Measurements from ENCODE around the gene ABHD8.

ABHD8 gene

GRCh38 chr19:17307876-17308377 is 4.7 kb upstream of the ABHD8 start:
- no peak overlapping the region for H3K4me3 ChIP-seq (ENCODE audit: low read length)
- H3K79me2 ChIP-seq (ENCODE audit: low read length) = peaks cover 56% of the 10 kb centered on the region
- H3K9me3 ChIP-seq (replicated peaks; ENCODE audit: insufficient read depth, low read length) = no peaks in the 10 kb centered on the region
- H3K4me1 ChIP-seq (ENCODE audit: low read length) = peaks cover 18% of the 10 kb centered on the region
- no peaks in the 10 kb centered on the region for H3K36me3 ChIP-seq (replicated peaks; ENCODE audit: insufficient read depth, low read length)
- H3K4me2 ChIP-seq (ENCODE audit: low read depth, low read length) = no peak overlapping the region
- H3K27me3 ChIP-seq (replicated peaks; ENCODE audit: insufficient read depth, low read length) = no peaks in the 10 kb centered on the region
- H3K9ac ChIP-seq (ENCODE audit: low read length) = no peak overlapping the region
- H3K27ac ChIP-seq (ENCODE audit: low read length) = no peak overlapping the region
- H3F3A ChIP-seq (ENCODE audit: insufficient read depth, low read length) = peaks cover 24% of the 10 kb centered on the region
- no peaks in the 10 kb centered on the region for H3K9me2 ChIP-seq (replicated peaks; ENCODE audit: insufficient read depth, low read length)
- no peak overlapping the region for H2AFZ ChIP-seq (ENCODE audit: low read length)
- TF ChIP-seq EZH2 (optimal IDR thresholded peaks at IDR 0.05; ENCODE audit: low read depth, low read length) (no peak), EZH2phosphoT487 (IDR thresholded peaks at IDR 0.05; ENCODE audit: low read length) (no peak), CTCF (IDR thresholded peaks at IDR 0.05; ENCODE audit: low read length) (no peak)
- no peaks in the 10 kb centered on the region for H4K20me1 ChIP-seq (ENCODE audit: insufficient read depth, low read length)
- DNase-seq = no peak

GRCh38 chr19:17306285-17306714 is 3.1 kb upstream of the ABHD8 start:
- no peak for DNase-seq
- no peaks in the 10 kb centered on the region for H3K36me3 ChIP-seq (replicated peaks; ENCODE audit: insufficient read depth, low read length)
- H3K4me3 ChIP-seq (ENCODE audit: low read length) = peak overlapping the region; percentile 85
- H3K27me3 ChIP-seq (replicated peaks; ENCODE audit: insufficient read depth, low read length) = no peaks in the 10 kb centered on the region
- H4K20me1 ChIP-seq (ENCODE audit: insufficient read depth, low read length) = no peaks in the 10 kb centered on the region
- no peaks in the 10 kb centered on the region for H3K9me2 ChIP-seq (replicated peaks; ENCODE audit: insufficient read depth, low read length)
- peaks cover 23% of the 10 kb centered on the region for H3K4me1 ChIP-seq (ENCODE audit: low read length)
- H3K4me2 ChIP-seq (ENCODE audit: low read depth, low read length) = peak overlapping the region; percentile 97
- H3K9ac ChIP-seq (ENCODE audit: low read length) = peak overlapping the region; percentile 85
- peak overlapping the region; percentile 85 for H2AFZ ChIP-seq (ENCODE audit: low read length)
- H3K27ac ChIP-seq (ENCODE audit: low read length) = peak overlapping the region; percentile 92
- H3K79me2 ChIP-seq (ENCODE audit: low read length) = peaks cover 39% of the 10 kb centered on the region
- no peak for TF ChIP-seq EZH2phosphoT487 (IDR thresholded peaks at IDR 0.05; ENCODE audit: low read length)
- no peak for TF ChIP-seq CTCF (IDR thresholded peaks at IDR 0.05; ENCODE audit: low read length)
- TF ChIP-seq EZH2 (optimal IDR thresholded peaks at IDR 0.05; ENCODE audit: low read depth, low read length) = no peak
- peaks cover 24% of the 10 kb centered on the region for H3F3A ChIP-seq (ENCODE audit: insufficient read depth, low read length)
- H3K9me3 ChIP-seq (replicated peaks; ENCODE audit: insufficient read depth, low read length) = no peaks in the 10 kb centered on the region

GRCh38 chr19:17305517-17306284 is 2.5 kb upstream of the ABHD8 start, which contains the start of gene MRPL34:
Gene MRPL34 (plus strand): TSS chr19:17305872. CDS start chr19:17305893, 21 bp downstream.
- Histone ChIP-seq H3K27ac (ENCODE audit: low read length) (peak within 1 kb of the TSS; percentile 92), H3K27me3 (replicated peaks; ENCODE audit: insufficient read depth, low read length) (no peaks in the 10 kb centered on the region), H3K4me1 (ENCODE audit: low read length) (peaks cover 23% of the 10 kb centered on the region), H2AFZ (ENCODE audit: low read length) (peak within 1 kb of the TSS; percentile 85), H3K4me3 (ENCODE audit: low read length) (peak within 1 kb of the TSS; percentile 85), H3K9me2 (replicated peaks; ENCODE audit: insufficient read depth, low read length) (no peaks in the 10 kb centered on the region), H3K9ac (ENCODE audit: low read length) (peak within 1 kb of the TSS; percentile 85), H3F3A (ENCODE audit: insufficient read depth, low read length) (peaks cover 24% of the 10 kb centered on the region), H3K79me2 (ENCODE audit: low read length) (peaks cover 33% of the 10 kb centered on the region), H3K9me3 (replicated peaks; ENCODE audit: insufficient read depth, low read length) (no peaks in the 10 kb centered on the region), H4K20me1 (ENCODE audit: insufficient read depth, low read length) (no peaks in the 10 kb centered on the region), H3K36me3 (replicated peaks; ENCODE audit: insufficient read depth, low read length) (no peaks in the 10 kb centered on the region), H3K4me2 (ENCODE audit: low read depth, low read length) (peak within 1 kb of the TSS; percentile 97)
- TF ChIP-seq CTCF (IDR thresholded peaks at IDR 0.05; ENCODE audit: low read length) (peak; percentile 93), EZH2 (optimal IDR thresholded peaks at IDR 0.05; ENCODE audit: low read depth, low read length) (no peak)
- DNase-seq = peak; percentile 100
